ENCODE data around the gene TTC28. TPM values are rescaled to one million over a fixed set of nuclear protein-coding genes. Genes with fewer than 3 reads are reported as not detected.

TTC28 gene
- total RNA-seq, 1 donor, result 55.8 TPM

DNA sequence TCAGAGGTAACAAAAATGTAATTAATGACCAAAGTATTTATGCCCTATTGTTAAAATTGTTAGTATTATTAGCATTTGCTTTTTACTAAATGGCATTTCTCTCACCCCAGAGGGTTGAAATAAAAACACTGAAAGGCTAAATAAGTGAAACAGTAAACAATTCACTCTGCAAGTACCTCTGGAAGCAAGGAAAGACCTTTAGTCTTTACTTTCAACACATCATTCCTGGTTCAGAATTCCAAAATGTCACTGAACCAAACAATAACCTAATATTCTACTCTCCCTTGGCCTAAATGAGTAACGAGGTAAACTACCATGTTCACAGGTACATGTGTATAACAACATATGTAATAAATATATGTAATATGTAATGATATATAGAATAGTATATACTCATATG lies 369.3 kb downstream of the TTC28 start:
- no peak for DNase-seq (ENCODE audit: low read depth)

GRCh38 chr22:28299753-28300152 lies 379.9 kb downstream of the TTC28 start:
- no peak for TF ChIP-seq CTCF (IDR thresholded peaks at IDR 0.05; ENCODE audit: insufficient read depth, low read length)
- no peak overlapping the region for H3K4me3 ChIP-seq (ENCODE audit: low read depth, low read length)
- peak; percentile 95 for DNase-seq (ENCODE audit: low read depth)

More for the DNA sequence above, 369.3 kb downstream of the TTC28 start:
- no peak overlapping the region for H3K4me3 ChIP-seq (ENCODE audit: low read depth, low read length)
- TF ChIP-seq CTCF (IDR thresholded peaks at IDR 0.05; ENCODE audit: insufficient read depth, low read length), result no peak

DNA sequence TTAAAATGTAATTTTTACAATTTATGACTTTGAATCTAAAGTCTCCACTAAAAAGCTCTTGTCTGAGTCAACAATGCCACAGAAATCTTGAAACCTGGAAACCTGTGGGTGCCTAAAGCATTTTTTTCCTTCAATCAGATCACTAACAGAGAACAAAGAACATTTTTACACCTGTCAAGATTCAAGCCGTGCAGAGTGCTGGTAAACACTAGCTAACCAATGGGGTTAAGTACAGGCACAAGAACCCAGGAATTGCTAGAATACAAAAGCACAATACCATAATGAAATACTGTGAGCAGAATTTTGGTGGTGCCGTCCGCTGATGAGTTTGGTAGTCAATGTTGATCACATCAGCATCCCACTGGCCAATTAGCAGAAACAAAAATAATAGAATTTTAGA lies 380.3 kb downstream of the TTC28 start:
- no peak for DNase-seq (ENCODE audit: low read depth)
- H3K4me3 ChIP-seq (ENCODE audit: low read depth, low read length), result no peak overlapping the region
- no peak for TF ChIP-seq CTCF (IDR thresholded peaks at IDR 0.05; ENCODE audit: insufficient read depth, low read length)

- TF ChIP-seq CTCF (IDR thresholded peaks at IDR 0.05; ENCODE audit: insufficient read depth, low read length), result no peak
- no peak overlapping the region for H3K4me3 ChIP-seq (ENCODE audit: low read depth, low read length)
- DNase-seq (ENCODE audit: low read depth), result no peak
These were observed 382.1 kb downstream of the TTC28 start for GRCh38 chr22:28297504-28297903.

DNA sequence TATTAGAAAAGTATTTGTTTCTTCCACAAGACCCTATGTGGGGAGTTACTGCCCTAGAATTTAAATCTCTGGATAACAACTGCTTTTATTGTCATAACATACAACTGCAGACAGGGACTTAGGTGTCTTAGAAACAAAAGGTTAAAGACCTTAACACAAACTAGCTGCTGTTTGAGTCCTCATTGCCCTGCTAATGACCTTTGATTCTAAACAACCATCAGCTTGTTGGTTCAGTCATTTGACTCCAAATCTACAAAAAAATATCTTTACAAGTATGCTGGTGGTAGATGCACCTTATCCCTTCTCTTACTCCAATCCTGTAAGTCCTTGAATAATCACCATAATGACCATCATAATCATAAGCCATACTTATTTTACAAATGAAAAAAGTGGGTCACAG lies 383.2 kb downstream of the TTC28 start:
- no peak for DNase-seq (ENCODE audit: low read depth)
- no peak for TF ChIP-seq CTCF (IDR thresholded peaks at IDR 0.05; ENCODE audit: insufficient read depth, low read length)
- H3K4me3 ChIP-seq (ENCODE audit: low read depth, low read length), result no peak overlapping the region

- peak; percentile 53 for DNase-seq (ENCODE audit: low read depth)
- TF ChIP-seq CTCF (IDR thresholded peaks at IDR 0.05; ENCODE audit: insufficient read depth, low read length), result no peak
- H3K4me3 ChIP-seq (ENCODE audit: low read depth, low read length), result no peak overlapping the region
These were observed 396.5 kb downstream of the TTC28 start for GRCh38 chr22:28283068-28283654.

Data from fibroblast of the aortic adventitia (primary cell).